CD4-positive, alpha-beta T cell treated with Interleukin-6 at 100 ng/mL for 8 hours (primary cell): ENCODE results near the gene KRT33B.
"Not testable (repeated sequence)": the region's sequence is repeated elsewhere in the genome, so short reads cannot be mapped to it uniquely, and the experiment has no call there.

Experiments
- DNase-seq: peaks from one replicate; pipeline ENCODE4 v3.0.0-alpha.2; 2020; ENCODE audit warnings: mixed read lengths, low spot score

Gene KRT33B

GRCh38 chr17:41346421-41346820, 23.2 kb downstream of the KRT33B start:
- not testable (repeated sequence) for DNase-seq

- DNase-seq: no peak
These were observed 23.6 kb downstream of the KRT33B start for GRCh38 chr17:41345992-41346391.

- no peak for DNase-seq
These were observed 26.6 kb downstream of the KRT33B start for GRCh38 chr17:41343029-41343428.

- peak; percentile 84 for DNase-seq
These were observed 28.4 kb downstream of the KRT33B start for GRCh38 chr17:41340934-41341861.

GRCh38 chr17:41340494-41340893, 29.1 kb downstream of the KRT33B start:
- no peak for DNase-seq

- DNase-seq: no peak
These were observed 29.9 kb downstream of the KRT33B start for GRCh38 chr17:41339571-41340172.

GRCh38 chr17:41338961-41339485, 30.6 kb downstream of the KRT33B start:
- peak; percentile 81 for DNase-seq

- no peak for DNase-seq
These were observed 33.9 kb downstream of the KRT33B start for GRCh38 chr17:41335747-41336146.

- DNase-seq: peak; percentile 14
These were observed 35.0 kb downstream of the KRT33B start for GRCh38 chr17:41334385-41335305.

GRCh38 chr17:41333836-41334235, 35.8 kb downstream of the KRT33B start:
- no peak for DNase-seq

GRCh38 chr17:41333098-41333497, 36.5 kb downstream of the KRT33B start:
- no peak for DNase-seq

GRCh38 chr17:41332239-41332638, 37.4 kb downstream of the KRT33B start:
- DNase-seq: no peak

- no peak for DNase-seq
These were observed 38.0 kb downstream of the KRT33B start for GRCh38 chr17:41331606-41332005.

- DNase-seq: no peak
These were observed 40.2 kb downstream of the KRT33B start for GRCh38 chr17:41329279-41329948.

GRCh38 chr17:41328207-41328606, 41.4 kb downstream of the KRT33B start:
- DNase-seq: no peak

GRCh38 chr17:41327411-41328120, 42.0 kb downstream of the KRT33B start:
- no peak for DNase-seq

- peak; percentile 59 for DNase-seq
These were observed 43.2 kb downstream of the KRT33B start for GRCh38 chr17:41326173-41327145.

- DNase-seq: no peak
These were observed 44.0 kb downstream of the KRT33B start for GRCh38 chr17:41325611-41326010.

GRCh38 chr17:41325126-41325525, 44.5 kb downstream of the KRT33B start:
- no peak for DNase-seq
